Endothelial cell of umbilical vein (primary cell): Measurements from ENCODE around the gene GDPD3. TPM values are rescaled to one million over a fixed set of nuclear protein-coding genes. Genes with fewer than 3 reads are reported as not detected.
A peak's percentile ranks its signal among the peaks of the same experiment; 100 is the strongest.

Source experiments
- Bru-seq: library from RNA; stranded (reverse); fragments of 400-500 nt; gene quantifications from one replicate; lab custom pipeline; 2021; lab: Mats Ljungman, UMichigan
- BruChase-seq, 2 experiments: library from RNA; stranded (reverse); fragments of 400-500 nt; gene quantifications; one replicate each; lab custom pipeline; 2021; lab: Mats Ljungman, UMichigan
- BruUV-seq: library from RNA; stranded (reverse); fragments of 400-500 nt; replicated peaks from 2 replicates; lab custom pipeline; 2021; lab: Mats Ljungman, UMichigan
- CTCF ChIA-PET: fragments of 300-600, 350-600 bp; sonication (Branson Sonifier 250); formaldehyde crosslinking; loops from one replicate; lab custom pipeline; 2021; ENCODE audit warnings: antibody characterized with exemption, inconsistent platforms; lab: Charles Lee
- POLR2A ChIA-PET: fragments of 300-600, 350-600 bp; sonication (Branson Sonifier 250); formaldehyde crosslinking; loops from one replicate; lab custom pipeline; 2021; ENCODE audit warnings: antibody characterized with exemption, inconsistent platforms; lab: Charles Lee
- DNase-seq: peaks from one replicate; pipeline ENCODE4 v3.0.0-alpha.2; 2011; ENCODE audit warnings: low read depth, low spot score
- FAIRE-seq: peaks from 2 replicates; lab custom pipeline; 2011; peaks lifted over from hg19 to GRCh38; lab: Jason Lieb, UNC
- H2AFZ ChIP-seq: 2 replicates; pipeline ENCODE4 v1.6.0; 2012; ENCODE audit warnings: low read depth, low read length, control low read depth, inconsistent platforms
- H3K27ac ChIP-seq: 2 replicates; pipeline ENCODE4 v1.5.1; 2011; ENCODE audit warnings: low read depth, mild to moderate bottlenecking, control low read depth, low read length, moderate library complexity; ENCODE audit not compliant: insufficient read depth
- H3K27me3 ChIP-seq, 2 experiments: 2 replicates each; pipeline versions ENCODE4 v1.6.0 to v1.6.1; 2011; ENCODE audit warnings: low read length in 2 of 2, mixed read lengths in 1 of 2; ENCODE audit not compliant: control insufficient read depth in 2 of 2, insufficient read depth in 2 of 2
- H3K36me3 ChIP-seq, 2 experiments: 2 replicates in 1 of 2; 3 replicates in 1 of 2; pipeline ENCODE4 v1.5.1; 2011; ENCODE audit warnings: low read length in 2 of 2, mild to moderate bottlenecking in 1 of 2, moderate library complexity in 1 of 2; ENCODE audit not compliant: control insufficient read depth in 2 of 2, insufficient read depth in 2 of 2; ENCODE audit errors: extremely low read depth in 1 of 2
- H3K4me1 ChIP-seq: 3 replicates; pipeline ENCODE4 v1.5.1; 2011; ENCODE audit warnings: mild to moderate bottlenecking, low read length; ENCODE audit not compliant: control insufficient read depth, insufficient read depth; ENCODE audit errors: extremely low read depth
- H3K4me2 ChIP-seq: 2 replicates; pipeline ENCODE4 v1.6.1; 2011; ENCODE audit warnings: low read length, control low read depth, mixed read lengths; ENCODE audit not compliant: insufficient read depth
- H3K4me3 ChIP-seq, 3 experiments: fragments of 200-600 bp in 1 of 3; sonication (generic), shearing (Covaris generic) in 1 of 3; replicated peaks in 1 of 3; 2 replicates each; pipeline ENCODE4 v1.5.1; 2011 to 2016; ENCODE audit warnings: control low read depth in 3 of 3, low read length in 3 of 3, mild to moderate bottlenecking in 2 of 3, inconsistent platforms in 1 of 3, low read depth in 1 of 3, moderate library complexity in 1 of 3; ENCODE audit not compliant: insufficient read depth in 1 of 3
- H3K79me2 ChIP-seq: 2 replicates; pipeline ENCODE4 v1.6.0; 2012; ENCODE audit warnings: low read length, inconsistent platforms; ENCODE audit not compliant: control insufficient read depth, insufficient read depth
- H3K9ac ChIP-seq: replicated peaks from 2 replicates; pipeline ENCODE3; 2011; ENCODE audit warnings: low read length, control low read depth; ENCODE audit not compliant: insufficient read depth; ENCODE audit errors: extremely low read depth
- H3K9me1 ChIP-seq: replicated peaks from 3 replicates; pipeline ENCODE4 v1.6.0; 2011; ENCODE audit warnings: mild to moderate bottlenecking, low read length; ENCODE audit not compliant: control insufficient read depth, insufficient read depth; ENCODE audit errors: extremely low read depth
- H3K9me3 ChIP-seq: replicated peaks from 2 replicates; pipeline ENCODE4 v1.5.1; 2012; ENCODE audit warnings: low read length, inconsistent platforms; ENCODE audit not compliant: control insufficient read depth, insufficient read depth
- H4K20me1 ChIP-seq: replicated peaks from 2 replicates; pipeline ENCODE3; 2011; ENCODE audit warnings: mild to moderate bottlenecking, low read length; ENCODE audit not compliant: control insufficient read depth, insufficient read depth; ENCODE audit errors: extremely low read depth
- POLR2A ChIP-seq: IDR thresholded peaks from 2 replicates; pipeline ENCODE4 v1.6.1; 2012; ENCODE audit warnings: low read depth, mild to moderate bottlenecking, control low read depth, low read length
- dilution Hi-C: fragments of 300-500 bp; cut with MboI; formaldehyde crosslinking; loops from one replicate; pipeline ENCODE4 v1.15.0; 2019; ENCODE audit warnings: low sequenced_read_pairs; ENCODE audit not compliant: extremely low pct_ligation_motif_present
- intact Hi-C: fragments of 100-400 bp; cut with micrococcal nuclease; formaldehyde crosslinking; loops from one replicate; pipeline ENCODE4 v1.10.0; 2022
- long read RNA-seq: library from polyadenylated mRNA; stranded (forward); transcript quantifications from one replicate; pipeline ENCODE4 v2.0.0, GENCODE V29; 2021
- polyA minus RNA-seq, 3 experiments: library from RNA; depleted of rRNA, polyadenylated mRNA; stranded (reverse); fragments of >200 nt; gene quantifications; 1 replicate in 1 of 3; 2 replicates in 2 of 3; pipeline ENCODE4 v1.2.3, GENCODE V29; 2011
- polyA plus RNA-seq, 4 experiments: library from polyadenylated mRNA; depleted of rRNA in 3 of 4; stranded (reverse) in 3 of 4; unstranded in 1 of 4; fragments of >200 nt; gene quantifications; 2 replicates each; pipeline versions ENCODE4 v1.2.1 to v1.2.3, GENCODE V29; 2011 to 2012; ENCODE audit warnings: missing spikeins in 1 of 4
- total RNA-seq: library from RNA; stranded (reverse); gene quantifications from 2 replicates; pipeline ENCODE4 v1.2.3, GENCODE V29; 2021
- TF ChIP-seq, protein P1 (sequence below), 2 donors: IDR thresholded peaks; 1 replicate in 1 of 2; 2 replicates in 1 of 2; pipeline ENCODE4 v1.5.1; 2011; ENCODE audit warnings: low read length in 2 of 2, mild to moderate bottlenecking in 2 of 2, moderate library complexity in 2 of 2, control low read depth in 1 of 2, inconsistent platforms in 1 of 2, low read depth in 1 of 2; ENCODE audit not compliant: insufficient read depth in 1 of 2; ENCODE audit errors: extremely low read depth in 1 of 2

GDPD3 gene, protein sequence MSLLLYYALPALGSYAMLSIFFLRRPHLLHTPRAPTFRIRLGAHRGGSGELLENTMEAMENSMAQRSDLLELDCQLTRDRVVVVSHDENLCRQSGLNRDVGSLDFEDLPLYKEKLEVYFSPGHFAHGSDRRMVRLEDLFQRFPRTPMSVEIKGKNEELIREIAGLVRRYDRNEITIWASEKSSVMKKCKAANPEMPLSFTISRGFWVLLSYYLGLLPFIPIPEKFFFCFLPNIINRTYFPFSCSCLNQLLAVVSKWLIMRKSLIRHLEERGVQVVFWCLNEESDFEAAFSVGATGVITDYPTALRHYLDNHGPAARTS
- total RNA-seq, result 17.9 and 18.6 TPM in 2 replicates
- 7.8 and 8.0 TPM in 2 replicates for polyA plus RNA-seq
- 2.2 and 3.0 TPM in 2 replicates for polyA plus RNA-seq (2011; cell fraction: cytosol; rRNA removed)
- 59.5 and 78.1 TPM in 2 replicates for polyA plus RNA-seq (2011; cell fraction: nucleus; rRNA removed)
- polyA plus RNA-seq (2012), result 5.5 and 12.6 TPM in 2 replicates
- 4.3 and 6.4 TPM in 2 replicates for polyA minus RNA-seq
- polyA minus RNA-seq (2011; cell fraction: cytosol; rRNA and poly(A)+ RNA removed), result 8.8 TPM
- polyA minus RNA-seq (2011; cell fraction: nucleus; rRNA and poly(A)+ RNA removed), result 6.8 and 7.3 TPM in 2 replicates
- Bru-seq, nascent RNA, result percentile 45 among the genes with signal in this experiment
- BruChase-seq, experiment 1, labeled RNA remaining after a 6-hour chase, result percentile 63 among the genes with signal in this experiment
- BruChase-seq, experiment 2, labeled RNA remaining after a 2-hour chase, result percentile 64 among the genes with signal in this experiment
- long read RNA-seq, partial matches to known transcripts, result 2 of 19 reads
- long read RNA-seq, other reads (novel, unspliced or antisense), result 15 of 19 reads

DNA sequence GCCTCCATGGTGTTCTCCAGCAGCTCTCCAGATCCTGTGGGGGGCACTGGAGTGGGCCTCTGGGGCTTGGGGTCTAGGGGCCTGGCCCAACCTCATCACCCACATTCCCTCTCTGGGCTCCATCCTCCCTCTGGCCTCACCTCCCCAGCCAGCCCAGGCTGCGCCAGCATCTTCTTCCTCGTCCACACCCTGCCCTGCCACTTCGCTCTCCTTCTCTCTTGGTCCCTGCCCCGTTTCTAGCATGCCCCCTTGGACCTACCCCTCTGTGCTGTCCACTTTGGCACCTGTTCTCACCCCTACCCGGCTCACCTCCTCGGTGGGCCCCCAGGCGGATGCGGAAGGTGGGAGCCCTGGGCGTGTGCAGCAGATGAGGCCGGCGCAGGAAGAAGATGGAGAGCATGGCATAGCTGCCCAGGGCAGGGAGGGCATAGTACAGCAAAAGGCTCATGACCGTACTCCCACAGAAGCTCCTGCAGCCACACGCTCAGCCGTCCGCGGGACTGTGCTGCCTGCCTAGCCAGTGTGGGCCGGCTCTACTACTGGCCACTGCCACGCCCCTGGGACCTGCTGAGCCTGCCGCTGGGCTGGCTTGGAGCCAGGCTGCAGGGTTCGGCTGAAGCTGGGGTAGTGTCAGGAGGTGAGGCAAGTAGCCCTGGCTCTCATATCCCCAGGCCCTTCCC is at the start of gene GDPD3:
Gene GDPD3 (minus strand): TSS at position 507 of the 680 bp plus-strand sequence. CDS start 59 bp downstream, at position 448.
- dilution Hi-C loops (no loop called here), intact Hi-C loops (no loop called here)
- Histone ChIP-seq H3K4me1 (no peaks in the 10 kb centered on the region), H3K4me2 (no peak within 1 kb of the TSS), H3K27ac (no peak within 1 kb of the TSS), H3K36me3 (peaks cover 16 to 47% of the 10 kb centered on the region in 2 experiments), H3K79me2 (no peaks in the 10 kb centered on the region), H3K27me3 (no peaks in the 10 kb centered on the region), H3K4me3 (no peak within 1 kb of the TSS), H3K9me3 (no peaks in the 10 kb centered on the region), H4K20me1 (no peaks in the 10 kb centered on the region), H2AFZ (no peak within 1 kb of the TSS), H3K9ac (no peak within 1 kb of the TSS), H3K9me1 (no peaks in the 10 kb centered on the region)
- BruUV-seq, result no TSS peak
- TF ChIP-seq, protein P1, sequence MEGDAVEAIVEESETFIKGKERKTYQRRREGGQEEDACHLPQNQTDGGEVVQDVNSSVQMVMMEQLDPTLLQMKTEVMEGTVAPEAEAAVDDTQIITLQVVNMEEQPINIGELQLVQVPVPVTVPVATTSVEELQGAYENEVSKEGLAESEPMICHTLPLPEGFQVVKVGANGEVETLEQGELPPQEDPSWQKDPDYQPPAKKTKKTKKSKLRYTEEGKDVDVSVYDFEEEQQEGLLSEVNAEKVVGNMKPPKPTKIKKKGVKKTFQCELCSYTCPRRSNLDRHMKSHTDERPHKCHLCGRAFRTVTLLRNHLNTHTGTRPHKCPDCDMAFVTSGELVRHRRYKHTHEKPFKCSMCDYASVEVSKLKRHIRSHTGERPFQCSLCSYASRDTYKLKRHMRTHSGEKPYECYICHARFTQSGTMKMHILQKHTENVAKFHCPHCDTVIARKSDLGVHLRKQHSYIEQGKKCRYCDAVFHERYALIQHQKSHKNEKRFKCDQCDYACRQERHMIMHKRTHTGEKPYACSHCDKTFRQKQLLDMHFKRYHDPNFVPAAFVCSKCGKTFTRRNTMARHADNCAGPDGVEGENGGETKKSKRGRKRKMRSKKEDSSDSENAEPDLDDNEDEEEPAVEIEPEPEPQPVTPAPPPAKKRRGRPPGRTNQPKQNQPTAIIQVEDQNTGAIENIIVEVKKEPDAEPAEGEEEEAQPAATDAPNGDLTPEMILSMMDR (IDR thresholded peaks at IDR 0.05; ENCODE audit: extremely low read depth in 1 of 2, insufficient read depth in 1 of 2, low read depth in 1 of 2, low read length in 2 of 2), result no peak
- no peak for TF ChIP-seq POLR2A
- DNase-seq, result no peak
- FAIRE-seq, result no peak
- ChIA-PET CTCF (interaction anchor here (0.7 to 6.2 kb wide), 13 partner anchors 8 to 516 kb away, joined by 3 to 52 read pairs (median 4); partner anchors contain the start of genes MAPK3, TBX6 and YPEL3), POLR2A (no interaction called here)
